HG03095 (cell line): ENCODE results near the gene CNTN1.

Experiments used
- ATAC-seq: cut with Tn5 transposase; IDR thresholded peaks from one replicate; pipeline ENCODE4 v1.9.1; 2021; ENCODE audit warnings: moderate library complexity; ENCODE audit not compliant: unreplicated experiment

Gene CNTN1

GRCh38 chr12:40768125-40768864 is 76.1 kb downstream of the CNTN1 start:
- no peak for ATAC-seq

GRCh38 chr12:40769846-40770245 is 77.6 kb downstream of the CNTN1 start:
- no peak for ATAC-seq

- ATAC-seq = no peak
Measured at GRCh38 chr12:40770781-40771180, 78.5 kb downstream of the CNTN1 start.

- no peak for ATAC-seq
Measured at GRCh38 chr12:40775661-40776060, 83.4 kb downstream of the CNTN1 start.

GRCh38 chr12:40784102-40784501 is 91.9 kb downstream of the CNTN1 start:
- no peak for ATAC-seq

GRCh38 chr12:40788276-40788675 is 96.0 kb downstream of the CNTN1 start:
- no peak for ATAC-seq

GRCh38 chr12:40792792-40793386 is 100.7 kb downstream of the CNTN1 start:
- ATAC-seq = no peak

- no peak for ATAC-seq
Measured at GRCh38 chr12:40793471-40793870, 101.2 kb downstream of the CNTN1 start.

- ATAC-seq = no peak
Measured at GRCh38 chr12:40794087-40794486, 101.8 kb downstream of the CNTN1 start.

- ATAC-seq = no peak
Measured at GRCh38 chr12:40801082-40801481, 108.8 kb downstream of the CNTN1 start.

- ATAC-seq = no peak
Measured at GRCh38 chr12:40801861-40802260, 109.6 kb downstream of the CNTN1 start.

GRCh38 chr12:40802656-40803055 is 110.4 kb downstream of the CNTN1 start:
- ATAC-seq = no peak

GRCh38 chr12:40819436-40820108 is 127.3 kb downstream of the CNTN1 start:
- no peak for ATAC-seq

- no peak for ATAC-seq
Measured at GRCh38 chr12:40820794-40821484, 128.7 kb downstream of the CNTN1 start.

- ATAC-seq = no peak
Measured at GRCh38 chr12:40825156-40825555, 132.9 kb downstream of the CNTN1 start.

GRCh38 chr12:40827683-40828592 is 135.7 kb downstream of the CNTN1 start:
- no peak for ATAC-seq

GRCh38 chr12:40828593-40828990 is 136.4 kb downstream of the CNTN1 start:
- ATAC-seq = no peak

- no peak for ATAC-seq
Measured at GRCh38 chr12:40829738-40830144, 137.5 kb downstream of the CNTN1 start.

GRCh38 chr12:40831916-40832315 is 139.7 kb downstream of the CNTN1 start:
- no peak for ATAC-seq

- no peak for ATAC-seq
Measured at GRCh38 chr12:40832668-40833067, 140.4 kb downstream of the CNTN1 start.

GRCh38 chr12:40833818-40834217 is 141.6 kb downstream of the CNTN1 start:
- ATAC-seq = no peak
